Measurements from ENCODE around the gene STK10. TPM values are rescaled to one million over a fixed set of nuclear protein-coding genes. Genes with fewer than 3 reads are reported as not detected.

STK10 gene
- 100 to 1,000 TPM; 244 to 474 (median 311) TPM for total RNA-seq
- 100 to 1,000 TPM in 1 of 2 donors, 10 to 100 TPM in 1; 55.7 to 141 TPM for polyA plus RNA-seq
- 473 reads per million, percentile 98 among the genes with 10 or more reads in this experiment for total RNA-seq

- DNase-seq (peak; percentile 82 to 92 (median 90)), ATAC-seq (peak; percentile 86)
- intact Hi-C loops (cut with micrococcal nuclease), result loop anchor here (1.0 to 10.0 kb wide), 20 partner anchors 13 to 1856 kb away; partner anchors contain the start of genes FBXW11 (in 2 of the 2), NPM1 (in 2 of the 2), UBTD2 (in 2 of the 2) and BNIP1 (in 1 of the 2)
- no peaks in the 10 kb centered on the region for H3K27me3 ChIP-seq (ENCODE audit: control insufficient read depth in 2 of 2, insufficient read depth in 2 of 2, low read length in 2 of 2)
- Mint-ChIP-seq H3K9me3 (peaks cover 0 to 2% (median 0%) of the 10 kb centered on the region in 11 donors), H3K4me3 (peak within 1 kb of the TSS; percentile 96 to 100 (median 99)), H3K4me1 (peaks cover 11 to 35% (median 25%) of the 10 kb centered on the region in 7 donors), H3K27ac (peak within 1 kb of the TSS; percentile 91 to 100 (median 97)), H3K36me3 (peaks cover under 1 to 32% (median 4%) of the 10 kb centered on the region in 5 donors), H3K27me3 (peaks cover 0 to 11% (median 0%) of the 10 kb centered on the region in 5 donors)
- H3K9me3 ChIP-seq (ENCODE audit: control insufficient read depth in 2 of 3, low read length in 3 of 3), result no peaks in the 10 kb centered on the region
- peak within 1 kb of the TSS; percentile 89 for H3K4me3 ChIP-seq (ENCODE audit: low read length)
- peaks cover 0 to 9% (median 0%) of the 10 kb centered on the region in 3 experiments for H3K36me3 ChIP-seq (ENCODE audit: control insufficient read depth in 2 of 3, insufficient read depth in 3 of 3, low read length in 3 of 3)
- ChIA-PET POLR2A (interaction anchor here (0.7 to 9.8 kb wide), 12 partner anchors 16 to 183 kb away, joined by 3 to 562 read pairs (median 9); partner anchors contain the start of gene FBXW11), CTCF (interaction anchor here (0.6 to 5.9 kb wide), 29 partner anchors 10 to 316 kb away, joined by 3 to 113 read pairs (median 4); partner anchors contain the start of gene FBXW11)
- H3K4me1 ChIP-seq (ENCODE audit: control insufficient read depth in 2 of 2, insufficient read depth in 2 of 2, low read length in 2 of 2), result peaks cover 12 to 15% of the 10 kb centered on the region in 2 donors
- H3K27ac ChIP-seq (ENCODE audit: low read depth, low read length), result peak within 1 kb of the TSS; percentile 94
These were observed at the start of gene STK10 for GRCh38 chr5:172188033-172188892. STK10 (minus strand) TSS chr5:172188224; CDS start chr5:172188042, 182 bp downstream.

- POLR2A ChIA-PET, result no interaction called here
- H3K4me1 Mint-ChIP-seq, result peaks cover 26 to 49% (median 43%) of the 10 kb centered on the region in 7 donors
- intact Hi-C loops (cut with micrococcal nuclease), result no loop called here
These were observed 48.1 kb upstream of the STK10 start for GRCh38 chr5:172235827-172236736.

GRCh38 chr5:172235132-172235780 lies 47.2 kb upstream of the STK10 start:
- intact Hi-C loops (cut with micrococcal nuclease), result no loop called here
- Mint-ChIP-seq H3K4me1 (peaks cover 26 to 49% (median 43%) of the 10 kb centered on the region in 7 donors), H3K36me3 (peaks cover 0 to 28% (median 17%) of the 10 kb centered on the region in 5 donors), H3K4me3 (peak overlapping the region in 1 of 10 donors; percentile 5), H3K27ac (peak overlapping the region in 4 of 9 donors; percentile 10 to 31 (median 20)), H3K9me3 (no peaks in the 10 kb centered on the region), H3K27me3 (no peaks in the 10 kb centered on the region)
- POLR2A ChIA-PET, result no interaction called here
- no peak overlapping the region for H3K27ac ChIP-seq (ENCODE audit: low read depth, low read length)
- no peak overlapping the region for H3K4me3 ChIP-seq (ENCODE audit: low read length)
- no peak for DNase-seq
- H3K27me3 ChIP-seq (ENCODE audit: control insufficient read depth in 2 of 2, insufficient read depth in 2 of 2, low read length in 2 of 2), result no peaks in the 10 kb centered on the region
- H3K9me3 ChIP-seq (ENCODE audit: control insufficient read depth in 2 of 3, low read length in 3 of 3), result no peaks in the 10 kb centered on the region
- ATAC-seq, result no peak
- CTCF ChIA-PET, result no interaction called here
- peaks cover 0 to 15% (median 0%) of the 10 kb centered on the region in 3 experiments for H3K36me3 ChIP-seq (ENCODE audit: control insufficient read depth in 2 of 3, insufficient read depth in 3 of 3, low read length in 3 of 3)
- H3K4me1 ChIP-seq (ENCODE audit: control insufficient read depth in 2 of 2, insufficient read depth in 2 of 2, low read length in 2 of 2), result peaks cover 7 to 13% of the 10 kb centered on the region in 2 donors

More at GRCh38 chr5:172235827-172236736, 48.1 kb upstream of the STK10 start:
- Mint-ChIP-seq H3K9me3 (no peaks in the 10 kb centered on the region), H3K4me3 (no peak overlapping the region), H3K36me3 (peaks cover 0 to 23% (median 15%) of the 10 kb centered on the region in 5 donors), H3K27me3 (no peaks in the 10 kb centered on the region), H3K27ac (peak overlapping the region in 5 of 9 donors; percentile 4 to 49 (median 14))
- H3K4me1 ChIP-seq (ENCODE audit: control insufficient read depth in 2 of 2, insufficient read depth in 2 of 2, low read length in 2 of 2), result peaks cover 7 to 13% of the 10 kb centered on the region in 2 donors
- H3K4me3 ChIP-seq (ENCODE audit: low read length), result no peak overlapping the region
- DNase-seq (no peak), ATAC-seq (no peak)
- CTCF ChIA-PET, result interaction anchor here (0.6 kb wide), 1 partner anchor 127 kb away, joined by 4 read pairs; no protein-coding TSS in a partner anchor
- H3K27ac ChIP-seq (ENCODE audit: low read depth, low read length), result no peak overlapping the region
- peaks cover 0 to 15% (median 0%) of the 10 kb centered on the region in 3 experiments for H3K36me3 ChIP-seq (ENCODE audit: control insufficient read depth in 2 of 3, insufficient read depth in 3 of 3, low read length in 3 of 3)
- no peaks in the 10 kb centered on the region for H3K9me3 ChIP-seq (ENCODE audit: control insufficient read depth in 2 of 3, low read length in 3 of 3)
- no peaks in the 10 kb centered on the region for H3K27me3 ChIP-seq (ENCODE audit: control insufficient read depth in 2 of 2, insufficient read depth in 2 of 2, low read length in 2 of 2)

GRCh38 chr5:172234031-172234430 lies 46.0 kb upstream of the STK10 start:
- ATAC-seq, result no peak
- H3K27ac ChIP-seq (ENCODE audit: low read depth, low read length), result no peak overlapping the region
- peak overlapping the region in 2 of 9 donors; percentile 3 to 40 for H3K27ac Mint-ChIP-seq
- POLR2A ChIA-PET, result no interaction called here
- H3K4me3 Mint-ChIP-seq, result no peak overlapping the region
- intact Hi-C loops (cut with micrococcal nuclease), result no loop called here
- no peak for DNase-seq
- H3K4me1 Mint-ChIP-seq, result peaks cover 19 to 45% (median 35%) of the 10 kb centered on the region in 7 donors
- H3K9me3 ChIP-seq (ENCODE audit: control insufficient read depth in 2 of 3, low read length in 3 of 3), result no peaks in the 10 kb centered on the region
- H3K4me1 ChIP-seq (ENCODE audit: control insufficient read depth in 2 of 2, insufficient read depth in 2 of 2, low read length in 2 of 2), result peaks cover 7 to 13% of the 10 kb centered on the region in 2 donors
- H3K36me3 ChIP-seq (ENCODE audit: control insufficient read depth in 2 of 3, insufficient read depth in 3 of 3, low read length in 3 of 3), result peaks cover 0 to 15% (median 0%) of the 10 kb centered on the region in 3 experiments
- H3K27me3 Mint-ChIP-seq, result no peaks in the 10 kb centered on the region
- no peak overlapping the region for H3K4me3 ChIP-seq (ENCODE audit: low read length)
- CTCF ChIA-PET, result no interaction called here
- no peaks in the 10 kb centered on the region for H3K9me3 Mint-ChIP-seq
- peaks cover 0 to 33% (median 25%) of the 10 kb centered on the region in 5 donors for H3K36me3 Mint-ChIP-seq
- no peaks in the 10 kb centered on the region for H3K27me3 ChIP-seq (ENCODE audit: control insufficient read depth in 2 of 2, insufficient read depth in 2 of 2, low read length in 2 of 2)

- ChIA-PET CTCF (no interaction called here), POLR2A (no interaction called here)
- Histone ChIP-seq H3K4me1 (ENCODE audit: control insufficient read depth in 2 of 2, insufficient read depth in 2 of 2, low read length in 2 of 2) (no peaks in the 10 kb centered on the region), H3K4me3 (ENCODE audit: low read length) (no peak overlapping the region), H3K36me3 (ENCODE audit: control insufficient read depth in 2 of 3, insufficient read depth in 3 of 3, low read length in 3 of 3) (peaks cover 0 to 15% (median 0%) of the 10 kb centered on the region in 3 experiments), H3K9me3 (ENCODE audit: control insufficient read depth in 2 of 3, low read length in 3 of 3) (no peaks in the 10 kb centered on the region), H3K27ac (ENCODE audit: low read depth, low read length) (no peak overlapping the region), H3K27me3 (ENCODE audit: control insufficient read depth in 2 of 2, insufficient read depth in 2 of 2, low read length in 2 of 2) (no peaks in the 10 kb centered on the region)
- intact Hi-C loops (cut with micrococcal nuclease), result no loop called here
- DNase-seq, result no peak
- Mint-ChIP-seq H3K27ac (no peak overlapping the region), H3K4me1 (peaks cover 0 to 13% (median 8%) of the 10 kb centered on the region in 7 donors), H3K36me3 (peaks cover 0 to 40% (median 31%) of the 10 kb centered on the region in 5 donors), H3K4me3 (no peak overlapping the region), H3K27me3 (no peaks in the 10 kb centered on the region), H3K9me3 (no peaks in the 10 kb centered on the region)
- no peak for ATAC-seq
These were observed 41.9 kb upstream of the STK10 start for GRCh38 chr5:172229904-172230303.

Measured in naive thymus-derived CD4-positive, alpha-beta T cell (primary cell).